ENCODE results near the gene POU6F2. TPM values are rescaled to one million over a fixed set of nuclear protein-coding genes. Genes with fewer than 3 reads are reported as not detected.

Gene POU6F2
- polyA plus RNA-seq, 2 of the 4 experiments (the other 2 are of a cell fraction) = not detected

- FAIRE-seq (no peak), ATAC-seq (no peak), DNase-seq (ENCODE audit: low read depth in 1 of 2, low spot score in 1 of 2) (no peak)
- no peak overlapping the region for H3K4me3 ChIP-seq
- 27% methylated on average over 8 of the region's 8 CpGs for WGBS (ENCODE audit: missing lambda C conversion rate)
- ChIA-PET POLR2A (no interaction called here), CTCF (no interaction called here)
- H3K4me2 ChIP-seq = no peak overlapping the region
- 0 out of 3 replicates have a peak, but pooled peaks cover 2% of the 10 kb centered on the region for H3K9me3 ChIP-seq
- no peak overlapping the region for H3K27ac ChIP-seq
- no peaks in the 10 kb centered on the region for H3K4me1 ChIP-seq
- TF ChIP-seq MAX (IDR thresholded peaks at IDR 0.05) = no peak
Measured at GRCh38 chr7:39300276-39300675, 322.6 kb downstream of the POU6F2 start.

GRCh38 chr7:39301543-39301942, 323.8 kb downstream of the POU6F2 start:
- ChIA-PET CTCF (no interaction called here), POLR2A (no interaction called here)

GRCh38 chr7:39304178-39304577, 326.5 kb downstream of the POU6F2 start:
- no peak for FAIRE-seq
- 41% methylated on average over 6 of the region's 6 CpGs for WGBS (ENCODE audit: missing lambda C conversion rate)

More at GRCh38 chr7:39301543-39301942, 323.8 kb downstream of the POU6F2 start:
- H3K4me1 ChIP-seq = no peaks in the 10 kb centered on the region
- DNase-seq (ENCODE audit: low read depth in 1 of 2, low spot score in 1 of 2) = no peak
- ATAC-seq = no peak
- H3K9me3 ChIP-seq = 0 out of 3 replicates have a peak, but pooled peaks cover under 1% of the 10 kb centered on the region
- H3K27ac ChIP-seq = no peak overlapping the region
- FAIRE-seq = no peak
- H3K4me2 ChIP-seq = no peak overlapping the region
- no peak for TF ChIP-seq EP300 (IDR thresholded peaks at IDR 0.05)
- no peak for TF ChIP-seq MAZ (IDR thresholded peaks at IDR 0.05; ENCODE audit: borderline replicate concordance, low read depth, low read length)
- no peak for TF ChIP-seq BCL3 (IDR thresholded peaks at IDR 0.05)
- no peak for TF ChIP-seq FOSB (CRISPR knock-in tag; IDR thresholded peaks at IDR 0.05)
- TF ChIP-seq ELK1 (IDR thresholded peaks at IDR 0.05; ENCODE audit: low read depth, low read length) = no peak
- no peak for TF ChIP-seq HOXB13 (CRISPR knock-in tag; IDR thresholded peaks at IDR 0.05; ENCODE audit: low read depth)
- no peak for TF ChIP-seq E2F6 (IDR thresholded peaks at IDR 0.05; ENCODE audit: borderline replicate concordance, low read depth)
- H3K4me3 ChIP-seq = no peak overlapping the region

GRCh38 chr7:39304668-39305405, 327.1 kb downstream of the POU6F2 start:
- Histone ChIP-seq H3K27ac (no peak overlapping the region), H3K4me2 (no peak overlapping the region), H3K9me3 (no peaks in the 10 kb centered on the region), H3K4me3 (no peak overlapping the region), H3K4me1 (no peaks in the 10 kb centered on the region)
- POLR2A ChIA-PET = no interaction called here
- ATAC-seq (no peak), FAIRE-seq (no peak), DNase-seq (ENCODE audit: low read depth in 1 of 2, low spot score in 1 of 2) (no peak)
- CTCF ChIA-PET = no interaction called here
- 34% methylated on average over 3 of the region's 3 CpGs for WGBS (ENCODE audit: missing lambda C conversion rate)
- TF ChIP-seq ZFP36 (IDR thresholded peaks at IDR 0.05; ENCODE audit: borderline replicate concordance, partially characterized antibody) (no peak), BHLHE40 (IDR thresholded peaks at IDR 0.05; ENCODE audit: low read depth, low read length) (no peak), HOXB13 (CRISPR knock-in tag; IDR thresholded peaks at IDR 0.05; ENCODE audit: low read depth) (no peak), SREBF2 (IDR thresholded peaks at IDR 0.05) (no peak), HOXA7 (CRISPR knock-in tag; IDR thresholded peaks at IDR 0.05) (no peak), FOSL2 (IDR thresholded peaks at IDR 0.05) (no peak), FOSL2 (CRISPR knock-in tag; IDR thresholded peaks at IDR 0.05) (no peak), HOXB5 (CRISPR knock-in tag; IDR thresholded peaks at IDR 0.05) (no peak)

More at GRCh38 chr7:39304178-39304577, 326.5 kb downstream of the POU6F2 start:
- no peaks in the 10 kb centered on the region for H3K4me1 ChIP-seq
- H3K9me3 ChIP-seq = no peaks in the 10 kb centered on the region
- TF ChIP-seq ZC3H11A (IDR thresholded peaks at IDR 0.05) = no peak
- no peak for TF ChIP-seq HDAC2 (IDR thresholded peaks at IDR 0.05)
- ChIA-PET POLR2A (no interaction called here), CTCF (no interaction called here)
- DNase-seq (ENCODE audit: low read depth in 1 of 2, low spot score in 1 of 2) = no peak
- H3K4me2 ChIP-seq = no peak overlapping the region
- no peak overlapping the region for H3K4me3 ChIP-seq
- H3K27ac ChIP-seq = no peak overlapping the region
- no peak for ATAC-seq
